Measurements from ENCODE around the gene OR5AR1.
"Not testable (repeated sequence)": the region's sequence is repeated elsewhere in the genome, so short reads cannot be mapped to it uniquely, and the experiment has no call there.

The OR5AR1 gene

DNA sequence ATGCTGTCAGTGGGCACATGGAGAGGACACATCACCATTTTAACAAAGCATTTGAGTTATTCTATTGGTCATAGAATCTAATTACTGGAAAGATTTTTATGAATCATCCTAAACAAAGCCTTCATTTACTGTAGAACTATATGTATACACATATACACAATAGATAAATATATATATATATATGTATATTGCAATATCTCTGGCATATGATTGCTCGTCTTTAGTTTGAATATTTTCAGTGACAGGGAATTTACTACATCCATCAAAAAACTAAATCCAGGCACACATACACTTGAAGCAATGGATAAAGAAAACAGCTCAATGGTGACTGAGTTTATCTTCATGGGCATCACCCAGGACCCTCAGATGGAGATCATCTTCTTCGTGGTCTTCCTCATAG lies at the start of gene OR5AR1:
TSS of gene OR5AR1 (plus strand) at position 301 of the 400 bp plus-strand sequence. CDS start at position 301, 0 bp downstream.
- no peak for DNase-seq (ENCODE audit: low read depth in 2 of 2)

DNA sequence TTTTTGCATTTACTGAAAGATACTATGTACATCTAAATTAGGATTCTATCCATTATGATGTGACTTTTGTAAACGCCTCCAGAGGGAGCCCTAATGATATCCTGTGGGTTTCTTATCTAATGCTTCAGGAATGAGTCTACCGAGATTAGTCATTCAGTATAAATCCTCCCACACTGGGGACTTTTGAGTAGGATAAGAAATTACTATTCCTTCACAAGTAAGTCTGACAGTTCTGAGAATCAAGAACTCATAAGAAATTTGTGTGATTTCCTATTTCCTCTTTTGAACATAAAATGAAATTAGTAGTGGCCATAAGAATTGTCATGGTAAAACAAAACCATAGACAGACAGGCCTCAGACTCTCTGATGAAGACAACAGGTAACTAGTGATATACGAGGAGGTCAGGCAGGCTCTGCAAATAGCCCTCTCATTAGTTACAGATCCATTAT lies 38.8 kb upstream of the OR5AR1 start:
- no peak for DNase-seq (ENCODE audit: low read depth in 2 of 2)

DNA sequence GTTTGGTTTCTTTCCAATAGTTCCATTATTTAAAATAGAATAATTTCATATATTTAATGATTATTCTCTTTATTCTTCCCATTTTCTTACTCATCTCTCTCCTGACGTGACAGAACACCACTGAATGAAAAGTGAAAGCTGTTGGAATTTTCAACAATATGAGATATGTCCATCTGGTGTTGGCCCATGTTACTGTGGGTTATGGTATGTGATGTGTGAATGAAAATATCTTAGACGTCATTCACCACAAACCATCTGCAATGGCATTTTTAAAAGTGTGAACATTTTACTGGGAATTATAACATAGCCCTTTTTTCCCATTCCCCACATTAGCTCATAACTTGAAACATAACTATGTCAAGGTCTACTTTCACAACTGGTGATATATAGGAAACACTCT lies 37.5 kb upstream of the OR5AR1 start:
- no peak for DNase-seq (ENCODE audit: low read depth in 2 of 2)

DNA sequence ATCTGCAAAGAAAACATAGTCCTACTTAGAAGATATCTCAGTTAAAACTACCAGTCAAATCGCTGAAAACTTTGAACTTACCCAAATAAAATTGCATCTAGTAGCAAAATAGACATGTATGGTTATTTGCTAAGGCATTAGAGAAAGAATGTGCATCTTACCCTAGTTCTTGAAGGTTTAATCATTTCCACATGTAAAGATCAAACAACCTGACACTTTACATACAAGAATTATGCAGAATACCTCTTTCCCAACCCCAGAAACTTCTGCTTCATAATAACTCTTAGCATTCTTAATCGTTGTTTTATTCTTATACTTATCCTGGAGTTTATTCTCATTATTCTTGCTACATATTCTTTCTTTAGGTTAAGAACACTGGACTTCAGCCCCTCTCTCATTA lies 31.2 kb upstream of the OR5AR1 start:
- DNase-seq (ENCODE audit: low read depth in 2 of 2): no peak

DNA sequence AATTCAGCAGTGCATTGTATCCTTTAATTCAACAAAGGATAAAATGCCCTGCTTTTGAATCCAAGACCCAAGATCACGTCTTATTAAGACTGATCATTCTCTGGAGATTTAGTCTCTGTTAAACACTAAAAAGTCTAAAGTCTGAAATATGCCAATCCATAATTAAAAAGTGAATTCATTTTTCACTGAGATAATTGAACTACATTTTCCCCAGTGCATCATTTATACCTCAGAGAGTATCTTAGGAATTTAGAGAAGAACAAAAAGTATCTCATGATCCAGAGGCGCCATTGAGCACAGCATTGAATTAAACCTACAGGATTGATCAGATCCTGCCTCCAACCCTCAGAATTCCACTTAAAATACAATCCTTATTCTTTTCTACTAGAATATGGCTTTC lies 26.6 kb upstream of the OR5AR1 start:
- DNase-seq (ENCODE audit: low read depth in 2 of 2): no peak

DNA sequence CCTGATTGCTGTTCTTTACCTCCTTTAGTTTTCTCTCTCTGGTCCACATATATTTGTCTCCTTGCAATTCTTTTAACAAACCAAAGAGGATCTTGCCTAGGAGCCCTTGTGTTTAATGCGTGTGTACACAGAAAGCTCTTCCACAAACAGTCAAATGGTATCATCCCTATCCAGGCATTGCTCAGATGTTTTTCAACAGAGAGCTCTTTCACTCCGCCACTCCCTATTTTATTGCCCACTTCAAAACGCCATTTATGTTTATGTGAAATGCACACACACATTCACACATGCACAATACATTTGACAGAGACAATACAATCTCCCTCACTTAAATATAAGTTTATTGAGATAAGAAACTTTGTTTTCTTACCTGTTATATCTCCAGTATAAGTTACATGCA lies 26.0 kb upstream of the OR5AR1 start:
- DNase-seq (ENCODE audit: low read depth in 2 of 2): no peak

DNA sequence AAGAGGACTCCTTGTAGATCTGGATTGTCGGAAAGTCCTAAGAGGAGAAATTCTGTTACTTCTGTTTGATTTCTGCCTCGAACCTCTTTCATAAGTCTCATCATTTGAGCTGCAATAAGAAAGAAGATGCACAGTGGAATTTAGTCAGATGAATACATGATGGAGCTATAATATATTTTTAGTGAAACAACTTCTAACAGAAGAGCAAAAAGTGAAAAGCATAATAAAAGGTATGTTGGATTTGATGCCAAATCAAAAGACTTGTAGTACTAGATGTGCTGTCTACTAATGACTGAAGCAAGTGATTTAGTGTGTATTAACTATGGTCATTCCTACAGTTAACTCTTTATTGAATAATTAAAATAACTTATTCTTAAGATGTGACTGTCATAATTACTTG lies 21.1 kb upstream of the OR5AR1 start, which contains the start of gene OR5AP2:
TSS of gene OR5AP2 (minus strand) at position 101 of the 400 bp plus-strand sequence. CDS start at position 101, 0 bp downstream.
- DNase-seq (ENCODE audit: low read depth in 2 of 2): no peak

DNA sequence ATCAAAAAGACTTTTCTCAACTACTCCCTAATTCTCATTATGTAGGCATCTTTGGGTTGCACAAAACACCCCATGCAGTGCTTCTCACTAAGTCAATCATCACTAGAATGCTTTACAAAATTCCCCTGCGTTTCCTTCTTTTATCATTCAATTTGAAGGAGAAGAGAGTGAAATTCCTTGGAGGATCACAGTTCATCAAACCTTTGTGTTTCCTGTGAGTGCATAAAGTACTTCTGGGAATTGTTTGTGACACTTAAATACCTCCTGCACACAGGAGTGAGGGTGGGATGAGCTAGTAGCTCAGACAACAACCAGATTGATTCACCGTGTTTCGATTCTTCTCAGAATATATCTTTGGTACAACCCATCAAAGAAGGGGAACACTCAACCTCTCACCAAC lies 3.7 kb upstream of the OR5AR1 start:
- no peak for DNase-seq (ENCODE audit: low read depth in 2 of 2)

DNA sequence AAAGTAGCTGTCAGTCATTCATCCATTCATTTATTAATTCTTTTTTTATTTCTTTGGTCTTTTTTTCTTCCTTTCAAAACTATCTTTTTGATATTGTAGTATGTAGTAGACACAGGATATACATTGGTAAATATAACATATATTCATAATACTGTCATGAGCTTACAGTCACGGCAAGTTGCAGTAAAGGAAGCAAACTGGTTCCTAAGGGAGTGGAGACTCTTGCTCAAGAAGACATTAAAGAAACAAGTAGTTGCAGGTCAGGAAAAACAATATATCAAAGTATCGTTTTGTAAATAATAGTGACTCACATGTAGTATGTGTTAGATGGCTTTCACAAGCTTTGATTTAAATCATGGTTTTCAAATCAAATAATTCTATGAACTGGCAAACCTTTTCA lies 7.5 kb downstream of the OR5AR1 start:
- DNase-seq (ENCODE audit: low read depth in 2 of 2): no peak

DNA sequence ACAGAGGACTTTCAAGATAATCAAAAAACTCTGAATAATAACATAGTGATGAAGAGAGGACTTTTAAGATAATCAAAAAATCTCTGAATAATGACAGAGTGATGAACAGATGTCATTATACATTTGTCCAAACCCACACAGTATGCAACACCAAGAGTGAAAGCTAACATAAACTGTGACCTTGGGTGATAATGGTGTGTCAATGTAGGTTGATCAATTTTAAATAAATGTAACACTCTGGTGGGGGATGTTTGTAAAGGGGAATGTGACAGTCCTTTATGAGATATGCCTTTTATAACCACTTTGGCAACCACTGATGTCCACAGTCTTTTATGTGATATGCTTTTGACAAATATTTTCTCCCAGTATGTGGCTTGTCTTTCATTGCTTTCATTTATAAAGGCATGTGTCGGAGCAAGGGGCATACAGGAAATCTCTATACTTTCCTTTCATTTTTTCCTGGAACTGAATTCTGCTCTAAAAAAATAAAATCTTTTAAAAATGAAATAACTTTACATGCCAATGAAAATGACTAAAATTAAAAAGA lies 25.1 kb downstream of the OR5AR1 start:
- DNase-seq (ENCODE audit: low read depth in 2 of 2): no peak

DNA sequence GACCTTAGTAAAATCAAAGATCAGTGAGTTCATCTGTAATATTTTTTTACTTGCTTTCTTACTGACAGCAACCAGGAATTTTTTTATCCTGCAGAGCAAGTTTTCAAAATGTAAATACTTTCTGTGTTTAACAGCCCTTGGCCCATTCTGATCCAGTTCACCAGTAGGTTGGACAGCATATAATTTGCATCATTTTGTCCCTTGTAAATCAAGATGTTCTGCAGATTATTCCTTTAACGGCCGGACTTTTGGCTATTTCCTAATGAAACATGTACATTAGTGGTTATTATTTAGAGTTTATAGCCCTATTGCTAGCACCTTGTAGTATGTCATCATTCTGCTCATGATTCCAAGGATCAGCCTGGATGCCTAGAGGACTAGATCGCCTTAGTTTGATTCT lies 27.7 kb downstream of the OR5AR1 start:
- not testable (repeated sequence) for DNase-seq (ENCODE audit: low read depth in 2 of 2)

DNA sequence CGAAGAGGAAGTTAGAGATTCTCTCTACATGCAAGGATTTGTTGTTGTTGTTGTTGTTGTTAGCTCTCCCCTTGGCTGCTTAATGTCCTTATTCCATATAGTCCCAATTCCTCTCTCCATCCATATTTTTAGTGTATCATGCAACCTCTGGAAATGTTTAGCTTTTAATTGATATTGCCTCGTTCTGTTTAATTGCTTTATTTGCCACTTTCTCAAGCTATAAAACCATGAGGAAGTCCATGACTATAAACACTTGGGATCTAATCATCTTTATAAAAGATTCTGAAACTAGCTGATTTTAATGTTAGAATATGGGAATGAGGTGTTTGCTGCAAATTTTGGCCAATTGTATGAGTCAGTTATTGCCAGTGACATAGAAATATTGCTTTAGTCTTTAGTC lies 29.9 kb downstream of the OR5AR1 start:
- no peak for DNase-seq (ENCODE audit: low read depth in 2 of 2)

DNA sequence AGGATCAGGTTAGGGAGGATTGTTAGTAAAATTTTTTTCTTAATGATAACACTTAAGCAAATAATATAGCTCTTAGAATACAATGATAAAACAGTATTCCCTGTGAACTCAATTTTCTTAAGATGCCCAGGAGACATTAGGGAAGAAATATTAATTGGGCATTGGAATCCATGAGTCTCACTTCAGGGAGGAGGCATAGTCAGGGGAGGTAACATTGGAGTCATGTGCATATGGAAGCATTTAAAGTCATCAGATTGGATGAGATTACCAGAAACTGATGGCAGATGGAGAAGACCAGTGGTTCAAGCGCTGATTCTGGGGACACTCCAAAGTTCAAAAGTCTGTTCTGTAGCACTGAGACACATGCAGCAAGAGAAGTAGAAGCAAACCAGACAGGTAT lies 35.3 kb downstream of the OR5AR1 start, which contains the start of gene OR9G1:
TSS of gene OR9G1 (plus strand) at position 301 of the 400 bp plus-strand sequence. CDS start 1,293 bp downstream, outside the sequence.
- DNase-seq (ENCODE audit: low read depth in 2 of 2): no peak

DNA sequence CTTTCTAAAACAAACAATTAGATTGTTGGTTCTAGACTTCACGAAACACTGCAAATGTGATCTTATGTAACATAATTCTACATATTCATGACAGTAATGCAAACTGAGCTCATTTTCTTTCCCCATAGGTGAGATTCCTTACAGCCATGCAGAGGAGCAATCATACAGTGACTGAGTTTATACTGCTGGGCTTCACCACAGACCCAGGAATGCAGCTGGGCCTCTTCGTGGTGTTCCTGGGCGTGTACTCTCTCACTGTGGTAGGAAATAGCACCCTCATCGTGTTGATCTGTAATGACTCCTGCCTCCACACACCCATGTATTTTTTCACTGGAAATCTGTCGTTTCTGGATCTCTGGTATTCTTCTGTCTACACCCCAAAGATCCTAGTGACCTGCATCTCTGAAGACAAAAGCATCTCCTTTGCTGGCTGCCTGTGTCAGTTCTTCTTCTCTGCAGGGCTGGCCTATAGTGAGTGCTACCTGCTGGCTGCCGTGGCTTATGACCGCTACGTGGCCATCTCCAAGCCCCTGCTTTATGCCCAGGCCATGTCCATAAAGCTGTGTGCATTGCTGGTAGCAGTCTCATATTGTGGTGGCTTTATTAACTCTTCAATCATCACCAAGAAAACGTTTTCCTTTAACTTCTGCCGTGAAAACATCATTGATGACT lies 36.9 kb downstream of the OR5AR1 start:
- no peak for DNase-seq (ENCODE audit: low read depth in 2 of 2)

DNA sequence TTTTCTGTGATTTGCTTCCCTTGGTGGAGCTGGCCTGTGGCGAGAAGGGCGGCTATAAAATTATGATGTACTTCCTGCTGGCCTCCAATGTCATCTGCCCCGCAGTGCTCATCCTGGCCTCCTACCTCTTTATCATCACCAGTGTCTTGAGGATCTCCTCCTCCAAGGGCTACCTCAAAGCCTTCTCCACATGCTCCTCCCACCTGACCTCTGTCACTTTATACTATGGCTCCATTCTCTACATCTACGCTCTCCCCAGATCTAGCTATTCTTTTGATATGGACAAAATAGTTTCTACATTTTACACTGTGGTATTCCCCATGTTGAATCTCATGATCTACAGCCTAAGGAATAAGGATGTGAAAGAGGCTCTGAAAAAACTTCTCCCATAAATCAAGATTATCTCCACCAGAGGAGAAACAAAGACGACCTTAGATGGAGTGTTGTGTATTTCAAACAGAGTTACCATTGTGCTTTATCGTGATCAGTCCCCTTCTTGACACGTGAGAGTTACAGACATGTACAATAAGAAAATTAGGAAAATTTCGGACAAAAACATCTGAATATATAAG lies 37.5 kb downstream of the OR5AR1 start:
- no peak for DNase-seq (ENCODE audit: low read depth in 2 of 2)

DNA sequence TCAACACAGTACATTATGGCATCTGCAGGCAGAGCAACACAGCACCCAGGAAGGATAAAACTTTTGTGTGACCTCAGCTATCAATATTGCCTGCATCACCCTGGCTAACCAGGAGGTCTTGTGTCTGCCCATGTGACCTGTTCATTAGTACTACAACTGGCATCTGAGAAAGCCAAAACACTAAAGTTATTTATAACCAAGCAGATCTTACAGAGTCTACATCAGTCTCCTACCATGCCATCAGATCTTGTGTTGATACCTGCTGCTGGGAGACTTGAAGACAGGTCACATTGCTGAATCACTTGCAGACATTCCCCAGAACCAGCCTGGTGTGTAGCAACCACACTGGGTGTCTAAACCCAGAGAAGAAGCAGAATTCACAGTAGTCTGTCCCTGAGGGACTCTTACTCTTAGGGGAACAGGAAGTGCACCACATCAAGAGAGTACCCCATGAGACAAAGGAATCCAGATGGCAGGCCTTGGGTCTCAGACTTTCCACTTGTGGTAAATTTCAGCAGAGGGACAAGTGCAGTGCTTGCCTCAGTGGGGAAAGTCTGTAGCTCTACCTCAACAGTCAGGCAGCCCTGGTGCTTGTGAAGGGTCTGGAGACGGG lies 42.4 kb downstream of the OR5AR1 start:
- DNase-seq (ENCODE audit: low read depth in 2 of 2): no peak

DNA sequence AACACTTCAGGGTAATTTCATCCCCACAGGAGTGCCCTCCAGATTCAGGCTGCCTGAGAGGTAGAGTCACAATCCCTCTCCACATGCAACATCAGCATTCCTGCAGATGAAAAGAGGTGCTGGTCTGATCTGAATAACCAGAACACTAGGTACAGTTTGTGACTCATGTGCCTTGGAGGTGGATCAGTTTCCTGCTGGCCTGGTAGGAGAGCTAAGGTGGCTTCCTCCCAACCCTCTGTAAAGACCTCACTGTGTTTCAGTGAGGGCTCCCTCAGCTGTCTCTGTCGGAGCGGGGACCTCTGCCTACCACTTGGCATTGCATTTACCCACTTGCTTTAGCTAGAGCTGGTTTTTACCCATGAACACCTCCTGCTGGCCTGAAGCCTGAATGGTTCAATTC lies 43.0 kb downstream of the OR5AR1 start:
- no peak for DNase-seq (ENCODE audit: low read depth in 2 of 2)

DNA sequence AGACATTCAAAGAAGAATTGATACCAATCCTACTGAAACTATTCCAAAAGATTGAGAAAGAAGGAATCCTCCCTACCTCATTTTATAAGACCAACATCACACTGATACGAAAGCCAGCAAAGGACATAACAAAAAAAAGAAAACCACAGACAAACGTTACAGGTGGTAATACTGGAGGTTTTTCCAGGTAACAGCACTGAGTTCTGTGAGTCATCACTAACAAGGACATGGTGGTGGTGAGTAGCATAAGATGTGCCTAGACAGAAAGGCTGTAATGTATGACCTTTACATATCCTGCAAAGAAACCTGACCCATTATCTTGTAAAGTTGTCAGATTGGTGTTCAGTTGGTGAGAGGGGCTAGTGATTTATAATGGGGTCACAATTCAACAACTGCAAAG lies 50.7 kb downstream of the OR5AR1 start:
- no peak for DNase-seq (ENCODE audit: low read depth in 2 of 2)
